HEK293T (cell line): Measurements from ENCODE around the gene RBP5.

Experiments used
- CTCF ChIA-PET: fragments of 350-600 bp; formaldehyde crosslinking; extraction: SDS; loops from one replicate; lab custom pipeline; 2021; ENCODE audit warnings: antibody characterized with exemption, inconsistent platforms; lab: Yijun Ruan, JAX
- POLR2A ChIA-PET: fragments of 350-600 bp; formaldehyde crosslinking; extraction: SDS; loops from one replicate; lab custom pipeline; 2020; ENCODE audit warnings: antibody characterized with exemption, inconsistent platforms; lab: Yijun Ruan, JAX
- DNase-seq: peaks from one replicate; pipeline ENCODE4 v3.0.0; 2012; ENCODE audit warnings: mixed read lengths; ENCODE audit errors: extremely low spot score
- ARNT ChIP-seq: fragments of 450-650 bp; IDR thresholded peaks from 2 replicates; pipeline ENCODE4 v1.6.1; 2017; ENCODE audit warnings: mild to moderate bottlenecking
- BHLHE40 ChIP-seq: fragments of 450-650 bp; IDR thresholded peaks from 2 replicates; pipeline ENCODE4 v1.6.1; 2016; ENCODE audit warnings: mild to moderate bottlenecking, moderate library complexity, borderline replicate concordance
- CTBP1 ChIP-seq: fragments of 450-650 bp; IDR thresholded peaks from 2 replicates; pipeline ENCODE4 v1.6.1; 2016; ENCODE audit warnings: borderline replicate concordance
- ELF4 ChIP-seq: fragments of 450-650 bp; IDR thresholded peaks from 2 replicates; pipeline ENCODE4 v1.6.1; 2017; ENCODE audit warnings: antibody characterized with exemption
- FOXA1 ChIP-seq: fragments of 450-650 bp; IDR thresholded peaks from 2 replicates; pipeline ENCODE4 v1.6.1; 2016; ENCODE audit warnings: mild to moderate bottlenecking
- FOXK2 ChIP-seq: fragments of 450-650 bp; IDR thresholded peaks from 2 replicates; pipeline ENCODE4 v1.6.1; 2016; ENCODE audit warnings: mild to moderate bottlenecking
- FOXM1 ChIP-seq: fragments of 450-650 bp; IDR thresholded peaks from 2 replicates; pipeline ENCODE4 v1.6.1; 2017; ENCODE audit warnings: mild to moderate bottlenecking, borderline replicate concordance
- HDGF ChIP-seq: fragments of 450-650 bp; IDR thresholded peaks from 2 replicates; pipeline ENCODE4 v1.6.1; 2017; ENCODE audit warnings: antibody characterized with exemption, borderline replicate concordance
- L3MBTL2 ChIP-seq: fragments of 450-650 bp; conservative IDR thresholded peaks from 2 replicates; pipeline ENCODE4 v1.6.1; 2016; ENCODE audit warnings: mild to moderate bottlenecking
- LEF1 ChIP-seq: fragments of 450-650 bp; IDR thresholded peaks from 2 replicates; pipeline ENCODE4 v1.6.1; 2017; ENCODE audit warnings: mild to moderate bottlenecking, borderline replicate concordance
- NFRKB ChIP-seq: fragments of 450-650 bp; IDR thresholded peaks from 2 replicates; pipeline ENCODE4 v1.6.1; 2016; ENCODE audit warnings: mild to moderate bottlenecking, moderate library complexity
- SP1 ChIP-seq: fragments of 450-650 bp; IDR thresholded peaks from 2 replicates; pipeline ENCODE4 v1.6.1; 2017
- SUZ12 ChIP-seq: fragments of 450-650 bp; IDR thresholded peaks from 2 replicates; pipeline ENCODE4 v1.6.1; 2016; ENCODE audit warnings: mild to moderate bottlenecking
- TARDBP ChIP-seq: fragments of 450-650 bp; IDR thresholded peaks from 2 replicates; pipeline ENCODE4 v1.6.1; 2016
- ZNF384 ChIP-seq: fragments of 450-650 bp; IDR thresholded peaks from 2 replicates; pipeline ENCODE4 v1.6.1; 2016
- TF ChIP-seq, protein P1 (sequence below): fragments of 450-650 bp; IDR thresholded peaks from 2 replicates; pipeline ENCODE4 v1.6.1; 2016

RBP5 gene

GRCh38 chr12:7130701-7131501, 2.2 kb upstream of the RBP5 start:
- POLR2A ChIA-PET: interaction anchor here (1.1 to 1.8 kb wide), 4 partner anchors 10 to 258 kb away, joined by 3 to 10 read pairs (median 4); partner anchors contain the start of genes C12orf57 and RNU7-1
- peak; percentile 49 for DNase-seq
- CTCF ChIA-PET: interaction anchor here (1.1 to 1.4 kb wide), 3 partner anchors 9 to 132 kb away, joined by 3 to 4 read pairs (median 3); no protein-coding TSS in a partner anchor
- TF ChIP-seq L3MBTL2: no peak
- no peak for TF ChIP-seq HDGF
- no peak for TF ChIP-seq SP1
- no peak for TF ChIP-seq FOXM1

DNA sequence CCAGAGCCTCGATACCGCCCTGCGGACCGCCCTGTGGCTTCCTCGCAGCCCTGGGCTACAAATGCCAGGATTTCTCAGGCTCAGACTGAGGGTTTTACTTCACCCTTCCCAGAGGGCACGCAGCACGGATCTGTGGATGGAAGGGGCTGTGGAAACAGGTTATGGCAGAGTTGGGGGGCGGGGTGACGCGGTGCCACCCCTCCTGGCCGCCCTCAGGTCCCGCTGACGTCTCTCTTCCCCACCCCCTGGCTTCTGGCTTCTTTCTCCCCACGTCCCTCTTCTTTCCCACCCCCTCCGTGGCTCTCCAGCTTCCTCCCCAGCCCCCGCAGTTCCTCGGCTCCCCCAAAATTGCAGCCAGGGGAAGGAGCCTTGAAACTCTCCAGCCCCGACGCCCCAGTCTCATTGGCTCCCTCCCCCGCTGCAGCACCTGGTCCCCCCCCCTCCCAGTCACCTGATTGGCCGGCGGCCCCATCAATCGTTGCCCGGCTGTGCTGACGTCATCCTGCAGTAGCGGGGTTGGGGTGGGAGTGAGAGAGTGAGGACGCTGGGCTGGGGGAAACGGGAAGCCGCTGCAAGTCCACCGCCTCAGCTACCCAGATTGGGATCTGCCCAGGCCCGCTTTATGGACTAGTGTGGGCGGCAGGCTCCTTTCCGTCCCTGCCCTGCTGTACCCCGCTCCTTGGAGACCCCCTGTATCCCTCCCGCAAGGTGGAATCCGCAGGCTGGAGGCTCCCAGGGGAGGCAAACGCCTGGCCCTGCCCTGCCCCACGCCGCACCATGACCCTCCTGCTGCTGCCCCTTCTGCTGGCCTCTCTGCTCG, 1.4 kb upstream of the RBP5 start, which contains the start of gene CLSTN3:
TSS of gene CLSTN3 (plus strand) at position 500 of the 820 bp plus-strand sequence. CDS start at position 778, 278 bp downstream.
- peak; percentile 98 for DNase-seq
- TF ChIP-seq ARNT (no peak), L3MBTL2 (peak; percentile 66)
- TF ChIP-seq, protein P1, sequence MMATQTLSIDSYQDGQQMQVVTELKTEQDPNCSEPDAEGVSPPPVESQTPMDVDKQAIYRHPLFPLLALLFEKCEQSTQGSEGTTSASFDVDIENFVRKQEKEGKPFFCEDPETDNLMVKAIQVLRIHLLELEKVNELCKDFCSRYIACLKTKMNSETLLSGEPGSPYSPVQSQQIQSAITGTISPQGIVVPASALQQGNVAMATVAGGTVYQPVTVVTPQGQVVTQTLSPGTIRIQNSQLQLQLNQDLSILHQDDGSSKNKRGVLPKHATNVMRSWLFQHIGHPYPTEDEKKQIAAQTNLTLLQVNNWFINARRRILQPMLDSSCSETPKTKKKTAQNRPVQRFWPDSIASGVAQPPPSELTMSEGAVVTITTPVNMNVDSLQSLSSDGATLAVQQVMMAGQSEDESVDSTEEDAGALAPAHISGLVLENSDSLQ: peak; percentile 99
- CTCF ChIA-PET: interaction anchor here (0.6 to 1.4 kb wide), 4 partner anchors 9 to 131 kb away, joined by 3 to 4 read pairs (median 3); no protein-coding TSS in a partner anchor
- POLR2A ChIA-PET: interaction anchor here (1.1 to 1.8 kb wide), 4 partner anchors 11 to 258 kb away, joined by 3 to 10 read pairs (median 4); partner anchors contain the start of genes C12orf57 and RNU7-1

- TF ChIP-seq HDGF (no peak), ELF4 (no peak), LEF1 (no peak), ZNF384 (no peak), FOXA1 (no peak), NFRKB (no peak), BHLHE40 (no peak), FOXM1 (no peak), SP1 (no peak), CTBP1 (no peak), TARDBP (no peak), SUZ12 (no peak), FOXK2 (no peak), ARNT (no peak), L3MBTL2 (no peak)
- TF ChIP-seq, protein P1: no peak
- no peak for DNase-seq
- POLR2A ChIA-PET: interaction anchor here (0.6 to 1.8 kb wide), 3 partner anchors 12 to 257 kb away, joined by 3 to 4 read pairs (median 4); no protein-coding TSS in a partner anchor
- CTCF ChIA-PET: interaction anchor here (0.6 to 1.3 kb wide), 2 partner anchors 131 to 185 kb away, joined by 3 read pairs; no protein-coding TSS in a partner anchor
Observed at GRCh38 chr12:7129287-7129871, 690 bp upstream of the RBP5 start.

DNA sequence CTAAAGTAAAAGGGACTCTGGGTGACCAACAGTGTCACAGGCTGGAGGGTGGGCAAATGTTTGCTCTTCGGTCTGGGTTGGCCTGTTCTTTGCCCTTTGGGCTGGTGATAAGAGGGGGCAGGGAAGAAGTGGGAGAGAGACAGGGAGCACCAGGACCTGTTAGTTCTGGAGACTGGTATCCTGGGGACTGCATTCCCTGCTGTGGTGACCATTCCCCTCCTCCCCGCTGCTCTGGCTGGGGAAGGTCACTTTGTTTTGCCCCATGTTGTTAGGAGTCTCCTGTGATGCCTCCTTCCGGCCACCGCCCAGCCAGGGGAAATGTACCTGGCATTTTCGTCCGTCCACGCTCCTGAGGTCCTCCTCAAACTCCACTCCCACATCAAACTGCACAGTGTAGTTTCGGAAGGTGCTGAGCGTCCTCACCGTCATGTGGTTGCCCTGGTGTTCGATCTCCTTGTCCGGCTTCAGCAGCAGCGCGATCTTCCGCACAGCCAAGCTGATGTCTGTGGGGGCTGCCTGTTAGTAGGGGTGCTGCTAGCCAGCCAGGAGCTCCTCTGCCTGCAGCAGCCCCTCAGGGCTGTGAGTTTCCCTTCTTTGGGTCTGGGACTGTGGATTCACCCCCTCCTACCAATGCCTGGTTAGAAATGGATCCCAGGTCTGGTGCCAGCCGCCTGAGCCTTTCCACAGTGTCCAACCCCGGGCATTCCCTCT, 618 bp downstream of the RBP5 start:
- no peak for TF ChIP-seq NFRKB
- no peak for TF ChIP-seq FOXA1
- no peak for TF ChIP-seq HDGF
- no peak for TF ChIP-seq L3MBTL2
- TF ChIP-seq ELF4: no peak
- TF ChIP-seq FOXM1: no peak
- TF ChIP-seq ZNF384: no peak
- no peak for TF ChIP-seq CTBP1
- TF ChIP-seq TARDBP: no peak
- TF ChIP-seq SP1: no peak
- no peak for TF ChIP-seq LEF1
- TF ChIP-seq ARNT: no peak
- no peak for TF ChIP-seq FOXK2
- TF ChIP-seq SUZ12: no peak
- TF ChIP-seq BHLHE40: no peak
- TF ChIP-seq, protein P1: no peak
- no peak for DNase-seq
- ChIA-PET CTCF (no interaction called here), POLR2A (interaction anchor here (1.1 kb wide), 1 partner anchor 184 kb away, joined by 4 read pairs; the partner anchor contains the start of genes C12orf57 and RNU7-1)

- no peak for TF ChIP-seq FOXA1
- no peak for TF ChIP-seq SUZ12
- TF ChIP-seq, protein P1: no peak
- TF ChIP-seq LEF1: no peak
- no peak for TF ChIP-seq BHLHE40
- no peak for TF ChIP-seq SP1
- no peak for TF ChIP-seq FOXM1
- no peak for TF ChIP-seq ZNF384
- TF ChIP-seq FOXK2: no peak
- TF ChIP-seq ARNT: no peak
- TF ChIP-seq TARDBP: no peak
- TF ChIP-seq NFRKB: no peak
- no peak for TF ChIP-seq L3MBTL2
- TF ChIP-seq ELF4: no peak
- TF ChIP-seq CTBP1: no peak
- POLR2A ChIA-PET: interaction anchor here (1.0 to 1.7 kb wide), 3 partner anchors 164 to 182 kb away, joined by 3 to 7 read pairs (median 3); partner anchors contain the start of genes C12orf57 and RNU7-1
- DNase-seq: no peak
- CTCF ChIA-PET: interaction anchor here (1.2 to 1.3 kb wide), 2 partner anchors 13 to 19 kb away, joined by 5 to 8 read pairs; no protein-coding TSS in a partner anchor
Observed at GRCh38 chr12:7125632-7126227, 3.0 kb downstream of the RBP5 start.
